ENCODE data around the gene CYP20A1.

Gene CYP20A1

GRCh38 chr2:203237346-203238238 is 1.2 kb upstream of the CYP20A1 start:
- H3K4me2 ChIP-seq: peak overlapping the region; percentile 56; the same call in 1 of the 2 replicates
- no peaks in the 10 kb centered on the region for H3K27me3 ChIP-seq (ENCODE audit: insufficient read depth, low read depth)
- H3K4me1 ChIP-seq (ENCODE audit: low read depth, poor library complexity, severe bottlenecking): peaks cover 12% of the 10 kb centered on the region
- H3K4me3 ChIP-seq (IDR thresholded peaks at IDR 0.05; ENCODE audit: insufficient read depth, low read depth, low read length): no peak overlapping the region
- H3K79me2 ChIP-seq (ENCODE audit: insufficient read depth, low read depth): peaks cover 12% of the 10 kb centered on the region
- peak overlapping the region; percentile 94 for H2AFZ ChIP-seq (ENCODE audit: low read depth)
- no peaks in the 10 kb centered on the region for H3K36me3 ChIP-seq (ENCODE audit: insufficient read depth)
- no peak overlapping the region for H3K27ac ChIP-seq
- TF ChIP-seq CTCF (conservative IDR thresholded peaks at IDR 0.05; ENCODE audit: low read depth, low read length): no peak
- no peak overlapping the region for H3K9ac ChIP-seq
- H4K20me1 ChIP-seq (ENCODE audit: insufficient read depth): no peaks in the 10 kb centered on the region

GRCh38 chr2:203238292-203238703 is 520 bp upstream of the CYP20A1 start:
- H2AFZ ChIP-seq (ENCODE audit: low read depth): peak overlapping the region; percentile 94
- no peaks in the 10 kb centered on the region for H3K36me3 ChIP-seq (ENCODE audit: insufficient read depth)
- H3K79me2 ChIP-seq (ENCODE audit: insufficient read depth, low read depth): peaks cover 12% of the 10 kb centered on the region
- H4K20me1 ChIP-seq (ENCODE audit: insufficient read depth): no peaks in the 10 kb centered on the region
- H3K4me2 ChIP-seq: peak overlapping the region; percentile 56; the same call in 1 of the 2 replicates
- peak overlapping the region; percentile 89; the same call in 1 of the 2 replicates for H3K9ac ChIP-seq
- peaks cover 17% of the 10 kb centered on the region for H3K4me1 ChIP-seq (ENCODE audit: low read depth, poor library complexity, severe bottlenecking)
- H3K27me3 ChIP-seq (ENCODE audit: insufficient read depth, low read depth): no peaks in the 10 kb centered on the region
- H3K27ac ChIP-seq: peak overlapping the region; percentile 74
- TF ChIP-seq CTCF (conservative IDR thresholded peaks at IDR 0.05; ENCODE audit: low read depth, low read length): no peak
- H3K4me3 ChIP-seq (IDR thresholded peaks at IDR 0.05; ENCODE audit: insufficient read depth, low read depth, low read length): no peak overlapping the region

GRCh38 chr2:203240491-203240890 is 1.7 kb downstream of the CYP20A1 start:
- Histone ChIP-seq H3K79me2 (ENCODE audit: insufficient read depth, low read depth) (peaks cover 12% of the 10 kb centered on the region), H3K9ac (peak overlapping the region; percentile 89; the same call in 1 of the 2 replicates)

GRCh38 chr2:203242518-203242917 is 3.7 kb downstream of the CYP20A1 start:
- Histone ChIP-seq H3K27ac (no peak overlapping the region), H3K4me3 (IDR thresholded peaks at IDR 0.05; ENCODE audit: insufficient read depth, low read depth, low read length) (no peak overlapping the region), H4K20me1 (ENCODE audit: insufficient read depth) (no peaks in the 10 kb centered on the region), H3K9ac (no peak overlapping the region), H2AFZ (ENCODE audit: low read depth) (no peak overlapping the region), H3K36me3 (ENCODE audit: insufficient read depth) (no peaks in the 10 kb centered on the region), H3K79me2 (ENCODE audit: insufficient read depth, low read depth) (peaks cover 12% of the 10 kb centered on the region), H3K4me1 (ENCODE audit: low read depth, poor library complexity, severe bottlenecking) (peaks cover 35% of the 10 kb centered on the region), H3K4me2 (0 out of 2 replicates have a peak overlapping the region, but pooled peaks have one; percentile 6), H3K27me3 (ENCODE audit: insufficient read depth, low read depth) (no peaks in the 10 kb centered on the region)
- TF ChIP-seq CTCF (conservative IDR thresholded peaks at IDR 0.05; ENCODE audit: low read depth, low read length): no peak

More at GRCh38 chr2:203240491-203240890, 1.7 kb downstream of the CYP20A1 start:
- no peaks in the 10 kb centered on the region for H4K20me1 ChIP-seq (ENCODE audit: insufficient read depth)
- H3K27ac ChIP-seq: peak overlapping the region; percentile 74; the same call in 1 of the 2 replicates
- no peaks in the 10 kb centered on the region for H3K36me3 ChIP-seq (ENCODE audit: insufficient read depth)
- H3K4me3 ChIP-seq (IDR thresholded peaks at IDR 0.05; ENCODE audit: insufficient read depth, low read depth, low read length): no peak overlapping the region
- peak overlapping the region; percentile 77 for H3K4me2 ChIP-seq
- H3K27me3 ChIP-seq (ENCODE audit: insufficient read depth, low read depth): no peaks in the 10 kb centered on the region
- H3K4me1 ChIP-seq (ENCODE audit: low read depth, poor library complexity, severe bottlenecking): peaks cover 17% of the 10 kb centered on the region
- no peak overlapping the region for H2AFZ ChIP-seq (ENCODE audit: low read depth)
- no peak for TF ChIP-seq CTCF (conservative IDR thresholded peaks at IDR 0.05; ENCODE audit: low read depth, low read length)

All from KMS-11 (cell line).